Panc1 (cell line): ENCODE results near the gene FSHR.

Experiments used
- CTCF ChIP-seq: fragments of 450-650 bp; IDR thresholded peaks from 2 replicates; pipeline ENCODE4 v1.5.1; 2017; ENCODE audit warnings: mild to moderate bottlenecking
- POLR2AphosphoS5 ChIP-seq: IDR thresholded peaks from 2 replicates; pipeline ENCODE4 v1.6.1; 2012; ENCODE audit warnings: mild to moderate bottlenecking, low read depth, low read length, moderate library complexity
- REST ChIP-seq, 2 experiments: IDR thresholded peaks; 2 replicates each; pipeline ENCODE4 v1.6.1; 2011 to 2012; ENCODE audit warnings: low read depth in 2 of 2, control low read depth in 1 of 2, low read length in 1 of 2, mild to moderate bottlenecking in 1 of 2, moderate library complexity in 1 of 2; ENCODE audit not compliant: insufficient read depth in 1 of 2
- SIN3A ChIP-seq: IDR thresholded peaks from 2 replicates; pipeline ENCODE4 v1.6.1; 2012; ENCODE audit warnings: low read depth, mild to moderate bottlenecking, low read length, moderate library complexity, borderline replicate concordance; ENCODE audit not compliant: insufficient read depth

DNA sequence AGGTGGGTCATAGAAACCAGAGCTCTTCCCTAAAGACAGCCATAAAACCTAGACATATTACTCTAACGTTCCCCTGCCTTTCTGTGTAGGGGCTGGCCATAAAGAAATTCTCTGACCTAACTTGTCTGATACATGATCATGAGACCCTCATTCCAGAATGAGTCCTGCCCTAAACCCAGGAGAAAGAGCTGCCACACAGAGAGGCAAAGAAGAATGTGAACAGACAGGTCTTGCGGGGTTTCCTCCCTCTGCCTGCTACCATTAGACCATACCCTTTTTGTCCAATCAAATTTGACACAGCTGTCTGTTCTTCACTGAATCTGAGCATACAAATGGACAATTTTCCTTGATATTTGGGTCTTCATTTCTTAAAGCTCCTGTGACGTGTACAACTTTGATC is 200.0 kb downstream of the FSHR start:
- no peak for TF ChIP-seq CTCF
- TF ChIP-seq SIN3A: no peak
- TF ChIP-seq REST (IDR thresholded peaks at IDR 0.05; ENCODE audit: insufficient read depth in 1 of 2, low read depth in 2 of 2, low read length in 1 of 2): no peak
- no peak for TF ChIP-seq POLR2AphosphoS5
